CD8-positive, alpha-beta memory T cell (primary cell): ENCODE results near the gene PIGL. TPM values are rescaled to one million over a fixed set of nuclear protein-coding genes. Genes with fewer than 3 reads are reported as not detected.
A peak's percentile ranks its signal among the peaks of the same experiment; 100 is the strongest.

Experiments
- CTCF ChIA-PET: fragments of 350-600 bp; sonication (Branson Sonifier 250); formaldehyde crosslinking; loops from one replicate; lab custom pipeline; 2021; ENCODE audit warnings: antibody characterized with exemption; lab: Charles Lee
- POLR2A ChIA-PET: fragments of 350-600 bp; sonication (Branson Sonifier 250); formaldehyde crosslinking; loops from one replicate; lab custom pipeline; 2021; ENCODE audit warnings: antibody characterized with exemption; lab: Charles Lee
- DNase-seq, 5 donors: peaks; one replicate each; pipeline versions ENCODE4 v3.0.0 to v3.0.0-alpha.2; 2020 to 2022; ENCODE audit warnings: mixed read lengths in 1 of 5
- H3K27ac ChIP-seq: one replicate; pipeline ENCODE4 v1.7.0; 2013; ENCODE audit warnings: low read depth, mild to moderate bottlenecking, low read length, moderate library complexity
- H3K27me3 ChIP-seq: 2 replicates; pipeline ENCODE4 v1.7.0; 2013; ENCODE audit warnings: low read length, mild to moderate bottlenecking; ENCODE audit not compliant: insufficient read depth, poor library complexity, severe bottlenecking
- H3K36me3 ChIP-seq: 2 replicates; pipeline ENCODE4 v1.7.0; 2013; ENCODE audit warnings: mild to moderate bottlenecking, low read length, moderate library complexity; ENCODE audit not compliant: insufficient read depth
- H3K4me1 ChIP-seq: 2 replicates; pipeline ENCODE4 v1.7.0; 2013; ENCODE audit warnings: mild to moderate bottlenecking, low read length, moderate library complexity; ENCODE audit not compliant: insufficient read depth
- H3K4me3 ChIP-seq: 2 replicates; pipeline ENCODE4 v1.7.0; 2013; ENCODE audit warnings: mild to moderate bottlenecking, low read length
- H3K9me3 ChIP-seq: 2 replicates; pipeline ENCODE4 v1.7.0; 2013; ENCODE audit warnings: mild to moderate bottlenecking, low read length
- H3K27ac Mint-ChIP-seq, 8 donors: one replicate each; pipeline ENCODE4 v1.8.0; 2020 to 2021; ENCODE audit warnings: mixed read lengths in 8 of 8, mild to moderate bottlenecking in 6 of 8, inconsistent platforms in 3 of 8, moderate library complexity in 3 of 8
- H3K27me3 Mint-ChIP-seq, 2 donors: one replicate each; pipeline ENCODE4 v1.8.0; 2020 to 2021; ENCODE audit warnings: mixed read lengths in 2 of 2, mild to moderate bottlenecking in 1 of 2, moderate library complexity in 1 of 2
- H3K36me3 Mint-ChIP-seq, 3 donors: one replicate each; pipeline ENCODE4 v1.8.0; 2020 to 2021; ENCODE audit warnings: mixed read lengths in 3 of 3, inconsistent platforms in 1 of 3, mild to moderate bottlenecking in 1 of 3
- H3K4me1 Mint-ChIP-seq, 3 donors: one replicate each; pipeline ENCODE4 v1.8.0; 2020 to 2021; ENCODE audit warnings: mixed read lengths in 3 of 3, inconsistent platforms in 1 of 3, mild to moderate bottlenecking in 1 of 3
- H3K4me3 Mint-ChIP-seq, 7 donors: one replicate each; pipeline ENCODE4 v1.8.0; 2020 to 2021; ENCODE audit warnings: mixed read lengths in 7 of 7, mild to moderate bottlenecking in 6 of 7, moderate library complexity in 4 of 7, inconsistent platforms in 2 of 7
- H3K9me3 Mint-ChIP-seq, 5 donors: one replicate each; pipeline ENCODE4 v1.8.0; 2020 to 2022; ENCODE audit warnings: mixed read lengths in 5 of 5, mild to moderate bottlenecking in 3 of 5, moderate library complexity in 2 of 5, inconsistent platforms in 1 of 5
- polyA plus RNA-seq: library from polyadenylated mRNA; unstranded; fragments of 300-500 nt; fragmentation: Illumina TruSeq; gene quantifications from one replicate; pipeline ENCODE4 v1.2.3, GENCODE V29; 2021
- total RNA-seq, 2 experiments: library from RNA; stranded (reverse); gene quantifications; one replicate each; pipeline ENCODE4 v1.2.3, GENCODE V29; 2021

The PIGL gene
- total RNA-seq (10 to 100 TPM; 26.3 to 27.1 TPM), polyA plus RNA-seq (12.9 TPM)

- H3K36me3 ChIP-seq, result no peaks in the 10 kb centered on the region
- Mint-ChIP-seq H3K27me3 (no peaks in the 10 kb centered on the region), H3K36me3 (peaks cover 0 to 19% (median 0%) of the 10 kb centered on the region in 3 donors), H3K4me3 (peak within 1 kb of the TSS; percentile 94 to 99 (median 97)), H3K27ac (peak within 1 kb of the TSS; percentile 89 to 97 (median 94)), H3K9me3 (no peaks in the 10 kb centered on the region), H3K4me1 (peaks cover 45 to 54% (median 47%) of the 10 kb centered on the region in 3 donors)
- POLR2A ChIA-PET, result interaction anchor here (0.6 to 1.0 kb wide), 3 partner anchors 40 to 69 kb away, joined by 3 to 4 read pairs (median 3); no protein-coding TSS in a partner anchor
- H3K27me3 ChIP-seq, result no peaks in the 10 kb centered on the region
- CTCF ChIA-PET, result interaction anchor here (1.0 to 1.9 kb wide), 3 partner anchors 14 to 147 kb away, joined by 3 to 5 read pairs (median 3); no protein-coding TSS in a partner anchor
- H3K4me3 ChIP-seq, result peak within 1 kb of the TSS; percentile 91
- peak; percentile 72 to 82 (median 74) for DNase-seq
- peaks cover 36% of the 10 kb centered on the region for H3K4me1 ChIP-seq
- no peaks in the 10 kb centered on the region for H3K9me3 ChIP-seq
- H3K27ac ChIP-seq, result peak within 1 kb of the TSS; percentile 83
Observed at GRCh38 chr17:16217002-16217635, at the start of gene PIGL. Gene PIGL (plus strand): TSS chr17:16217210. CDS start chr17:16217227, 17 bp downstream.

GRCh38 chr17:16171613-16172012, 45.4 kb upstream of the PIGL start:
- DNase-seq, result no peak
- H3K4me3 ChIP-seq, result no peak overlapping the region
- ChIA-PET POLR2A (no interaction called here), CTCF (no interaction called here)
- peaks cover 8% of the 10 kb centered on the region for H3K36me3 ChIP-seq
- Mint-ChIP-seq H3K27ac (peak overlapping the region in 2 of 8 donors; percentile 11 to 61), H3K4me1 (peaks cover 16 to 39% (median 29%) of the 10 kb centered on the region in 3 donors), H3K36me3 (peaks cover 0 to 45% (median 10%) of the 10 kb centered on the region in 3 donors), H3K27me3 (no peaks in the 10 kb centered on the region), H3K9me3 (peaks cover 0 to 5% (median 0%) of the 10 kb centered on the region in 5 donors), H3K4me3 (no peak overlapping the region)
- H3K27me3 ChIP-seq, result no peaks in the 10 kb centered on the region
- H3K27ac ChIP-seq, result no peak overlapping the region
- H3K4me1 ChIP-seq, result no peaks in the 10 kb centered on the region
- H3K9me3 ChIP-seq, result no peaks in the 10 kb centered on the region

GRCh38 chr17:16178836-16179235, 38.2 kb upstream of the PIGL start:
- Mint-ChIP-seq H3K36me3 (peaks cover 0 to 48% (median 8%) of the 10 kb centered on the region in 3 donors), H3K9me3 (no peaks in the 10 kb centered on the region), H3K4me1 (peaks cover 39 to 65% (median 63%) of the 10 kb centered on the region in 3 donors), H3K4me3 (no peak overlapping the region), H3K27me3 (no peaks in the 10 kb centered on the region), H3K27ac (no peak overlapping the region)
- CTCF ChIA-PET, result no interaction called here
- H3K27ac ChIP-seq, result no peak overlapping the region
- no peaks in the 10 kb centered on the region for H3K27me3 ChIP-seq
- H3K4me1 ChIP-seq, result no peaks in the 10 kb centered on the region
- POLR2A ChIA-PET, result interaction anchor here (0.7 kb wide), 1 partner anchor 23 kb away, joined by 9 read pairs; no protein-coding TSS in a partner anchor
- DNase-seq, result no peak
- H3K9me3 ChIP-seq, result no peaks in the 10 kb centered on the region
- H3K4me3 ChIP-seq, result no peak overlapping the region
- H3K36me3 ChIP-seq, result no peaks in the 10 kb centered on the region

- no peak overlapping the region for H3K4me3 Mint-ChIP-seq
- peaks cover 4% of the 10 kb centered on the region for H3K36me3 ChIP-seq
- DNase-seq, result no peak
- peaks cover 42 to 73% (median 71%) of the 10 kb centered on the region in 3 donors for H3K4me1 Mint-ChIP-seq
- no peaks in the 10 kb centered on the region for H3K27me3 ChIP-seq
- H3K27me3 Mint-ChIP-seq, result no peaks in the 10 kb centered on the region
- no peak overlapping the region for H3K27ac ChIP-seq
- no peaks in the 10 kb centered on the region for H3K9me3 ChIP-seq
- CTCF ChIA-PET, result no interaction called here
- H3K4me3 ChIP-seq, result no peak overlapping the region
- H3K27ac Mint-ChIP-seq, result peak overlapping the region in 2 of 8 donors; percentile 5 to 56
- H3K9me3 Mint-ChIP-seq, result no peaks in the 10 kb centered on the region
- POLR2A ChIA-PET, result no interaction called here
- no peaks in the 10 kb centered on the region for H3K4me1 ChIP-seq
- peaks cover 0 to 67% (median 17%) of the 10 kb centered on the region in 3 donors for H3K36me3 Mint-ChIP-seq
Observed at GRCh38 chr17:16181581-16181980, 35.4 kb upstream of the PIGL start.

- Histone ChIP-seq H3K27me3 (no peaks in the 10 kb centered on the region), H3K27ac (no peak overlapping the region), H3K4me3 (no peak overlapping the region), H3K4me1 (no peaks in the 10 kb centered on the region), H3K36me3 (peaks cover 12% of the 10 kb centered on the region), H3K9me3 (no peaks in the 10 kb centered on the region)
- H3K9me3 Mint-ChIP-seq, result no peaks in the 10 kb centered on the region
- H3K27me3 Mint-ChIP-seq, result no peaks in the 10 kb centered on the region
- H3K27ac Mint-ChIP-seq, result peak overlapping the region in 2 of 8 donors; percentile 19 to 66
- peaks cover 0 to 77% (median 22%) of the 10 kb centered on the region in 3 donors for H3K36me3 Mint-ChIP-seq
- peaks cover 42 to 70% (median 62%) of the 10 kb centered on the region in 3 donors for H3K4me1 Mint-ChIP-seq
- no peak overlapping the region for H3K4me3 Mint-ChIP-seq
- CTCF ChIA-PET, result no interaction called here
- no peak for DNase-seq
- POLR2A ChIA-PET, result no interaction called here
Observed at GRCh38 chr17:16187642-16188041, 29.4 kb upstream of the PIGL start.

GRCh38 chr17:16189791-16190348, 27.1 kb upstream of the PIGL start:
- Mint-ChIP-seq H3K27me3 (peaks cover 0 to 1% of the 10 kb centered on the region in 2 donors), H3K27ac (peak overlapping the region in 4 of 8 donors; percentile 29 to 84 (median 52)), H3K4me1 (peaks cover 40 to 66% (median 57%) of the 10 kb centered on the region in 3 donors), H3K4me3 (peak overlapping the region in 1 of 7 donors; percentile 65), H3K9me3 (no peaks in the 10 kb centered on the region), H3K36me3 (peaks cover 0 to 74% (median 25%) of the 10 kb centered on the region in 3 donors)
- ChIA-PET CTCF (no interaction called here), POLR2A (interaction anchor here (0.9 kb wide), 1 partner anchor 19 kb away, joined by 4 read pairs; no protein-coding TSS in a partner anchor)
- Histone ChIP-seq H3K4me3 (no peak overlapping the region), H3K27ac (no peak overlapping the region), H3K4me1 (no peaks in the 10 kb centered on the region), H3K36me3 (peaks cover 8% of the 10 kb centered on the region), H3K9me3 (no peaks in the 10 kb centered on the region), H3K27me3 (no peaks in the 10 kb centered on the region)
- DNase-seq, result no peak

GRCh38 chr17:16190703-16191360, 26.2 kb upstream of the PIGL start:
- Histone ChIP-seq H3K36me3 (peaks cover 8% of the 10 kb centered on the region), H3K27ac (no peak overlapping the region), H3K27me3 (no peaks in the 10 kb centered on the region), H3K9me3 (no peaks in the 10 kb centered on the region), H3K4me3 (no peak overlapping the region), H3K4me1 (no peaks in the 10 kb centered on the region)
- Mint-ChIP-seq H3K4me1 (peaks cover 42 to 65% (median 57%) of the 10 kb centered on the region in 3 donors), H3K27ac (peak overlapping the region in 4 of 8 donors; percentile 38 to 83 (median 48)), H3K27me3 (peaks cover 0 to 1% of the 10 kb centered on the region in 2 donors), H3K36me3 (peaks cover 0 to 71% (median 21%) of the 10 kb centered on the region in 3 donors), H3K9me3 (no peaks in the 10 kb centered on the region), H3K4me3 (no peak overlapping the region)
- POLR2A ChIA-PET, result no interaction called here
- CTCF ChIA-PET, result no interaction called here
- DNase-seq, result no peak
